ENCODE results near the gene GGACT. TPM values are rescaled to one million over a fixed set of nuclear protein-coding genes. Genes with fewer than 3 reads are reported as not detected.

The GGACT gene
- total RNA-seq, 1 experiment from 2014 or later: 2.5 TPM

DNA sequence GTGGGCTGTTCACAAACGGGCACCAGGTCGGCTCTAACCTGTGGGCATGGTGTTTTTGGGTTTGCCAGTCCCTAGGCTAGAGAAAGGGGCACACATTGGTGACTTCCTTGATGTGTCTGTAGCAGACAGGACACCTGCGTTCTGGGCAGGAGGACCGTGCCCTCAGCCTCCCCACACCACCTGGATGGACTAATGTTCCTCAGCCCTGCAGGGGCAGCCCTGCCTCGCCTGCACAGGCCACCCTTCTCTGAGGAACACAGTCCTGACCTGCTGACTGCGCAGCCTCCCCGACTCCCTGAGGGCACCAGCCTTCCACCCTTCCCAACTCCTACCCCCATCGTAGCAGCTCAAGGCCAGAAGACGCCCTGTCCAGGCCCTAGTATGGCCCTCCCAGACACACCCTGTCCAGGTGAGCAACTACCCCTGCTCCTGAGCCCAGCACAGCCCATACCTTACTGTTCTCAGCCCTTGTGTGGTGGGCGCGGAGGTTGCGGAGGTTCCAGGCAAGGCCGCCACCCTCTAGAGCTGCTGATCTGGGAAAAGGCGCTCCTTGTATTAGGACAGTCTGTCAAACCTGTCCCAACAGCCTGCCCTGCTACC, 55.7 kb downstream of the GGACT start:
- POLR2A ChIA-PET: no interaction called here
- in situ Hi-C loops (cut with HindIII; ENCODE audit: low pct_unique_long_range_greater_than_20kb, low sequenced_read_pairs): no loop called here

DNA sequence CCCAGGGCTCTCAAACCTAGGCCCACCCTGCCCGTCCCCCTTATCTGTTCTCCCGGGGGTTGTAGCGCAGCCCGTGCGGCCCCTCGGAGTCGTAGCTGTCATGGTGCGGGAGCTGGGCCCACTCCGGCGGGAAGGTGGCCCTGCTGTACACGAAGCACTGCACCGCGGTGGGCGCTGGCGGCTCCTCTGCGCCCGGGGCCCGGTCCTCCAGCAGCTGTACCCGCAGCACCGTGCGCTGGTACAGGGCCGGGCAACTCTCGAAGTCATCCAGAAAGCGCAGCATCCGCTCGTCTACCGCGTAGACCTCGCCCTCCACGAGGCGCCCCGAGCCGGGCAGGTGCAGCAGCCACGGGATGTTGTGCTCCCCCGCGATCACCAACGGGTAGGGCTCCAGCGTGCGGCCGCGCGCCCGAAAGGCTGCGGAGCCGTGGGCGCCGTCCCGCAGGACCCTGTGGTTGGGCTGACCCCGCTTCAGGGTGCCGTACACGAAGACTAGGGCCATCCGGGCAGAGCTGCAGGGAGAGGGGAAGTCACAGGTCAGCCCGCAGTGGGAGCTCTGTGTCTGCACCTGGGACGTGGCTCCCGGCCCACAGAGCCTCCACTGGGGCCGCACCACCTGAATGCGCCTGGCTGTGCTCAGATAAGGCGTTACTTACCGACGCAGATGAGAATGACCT, 56.4 kb downstream of the GGACT start:
- Histone ChIP-seq H3K27ac (ENCODE audit: low read length) (no peak overlapping the region), H3K36me3 (ENCODE audit: control insufficient read depth, insufficient read depth, low read length) (no peaks in the 10 kb centered on the region), H3K9me3 (ENCODE audit: control insufficient read depth, insufficient read depth, low read depth, low read length) (no peaks in the 10 kb centered on the region), H3K4me1 (ENCODE audit: control insufficient read depth, insufficient read depth, low read length) (no peaks in the 10 kb centered on the region), H3K4me3 (ENCODE audit: low read depth in 2 of 2, low read length in 2 of 2) (no peak overlapping the region), H3K27me3 (ENCODE audit: control insufficient read depth, insufficient read depth, low read length) (no peaks in the 10 kb centered on the region)
- POLR2A ChIA-PET: no interaction called here
- in situ Hi-C loops (cut with HindIII; ENCODE audit: low pct_unique_long_range_greater_than_20kb, low sequenced_read_pairs): no loop called here
- ATAC-seq (no peak), DNase-seq (ENCODE audit: low read depth, low spot score) (no peak)
- intact Hi-C loops (cut with micrococcal nuclease; ENCODE audit: unreplicated experiment): no loop called here
- no TSS peak for BruUV-seq (replicated peaks)
- CTCF ChIA-PET: no interaction called here
- TF ChIP-seq POLR2AphosphoS5 (IDR thresholded peaks at IDR 0.05; ENCODE audit: low read depth, low read length): no peak
- TF ChIP-seq, protein P1, sequence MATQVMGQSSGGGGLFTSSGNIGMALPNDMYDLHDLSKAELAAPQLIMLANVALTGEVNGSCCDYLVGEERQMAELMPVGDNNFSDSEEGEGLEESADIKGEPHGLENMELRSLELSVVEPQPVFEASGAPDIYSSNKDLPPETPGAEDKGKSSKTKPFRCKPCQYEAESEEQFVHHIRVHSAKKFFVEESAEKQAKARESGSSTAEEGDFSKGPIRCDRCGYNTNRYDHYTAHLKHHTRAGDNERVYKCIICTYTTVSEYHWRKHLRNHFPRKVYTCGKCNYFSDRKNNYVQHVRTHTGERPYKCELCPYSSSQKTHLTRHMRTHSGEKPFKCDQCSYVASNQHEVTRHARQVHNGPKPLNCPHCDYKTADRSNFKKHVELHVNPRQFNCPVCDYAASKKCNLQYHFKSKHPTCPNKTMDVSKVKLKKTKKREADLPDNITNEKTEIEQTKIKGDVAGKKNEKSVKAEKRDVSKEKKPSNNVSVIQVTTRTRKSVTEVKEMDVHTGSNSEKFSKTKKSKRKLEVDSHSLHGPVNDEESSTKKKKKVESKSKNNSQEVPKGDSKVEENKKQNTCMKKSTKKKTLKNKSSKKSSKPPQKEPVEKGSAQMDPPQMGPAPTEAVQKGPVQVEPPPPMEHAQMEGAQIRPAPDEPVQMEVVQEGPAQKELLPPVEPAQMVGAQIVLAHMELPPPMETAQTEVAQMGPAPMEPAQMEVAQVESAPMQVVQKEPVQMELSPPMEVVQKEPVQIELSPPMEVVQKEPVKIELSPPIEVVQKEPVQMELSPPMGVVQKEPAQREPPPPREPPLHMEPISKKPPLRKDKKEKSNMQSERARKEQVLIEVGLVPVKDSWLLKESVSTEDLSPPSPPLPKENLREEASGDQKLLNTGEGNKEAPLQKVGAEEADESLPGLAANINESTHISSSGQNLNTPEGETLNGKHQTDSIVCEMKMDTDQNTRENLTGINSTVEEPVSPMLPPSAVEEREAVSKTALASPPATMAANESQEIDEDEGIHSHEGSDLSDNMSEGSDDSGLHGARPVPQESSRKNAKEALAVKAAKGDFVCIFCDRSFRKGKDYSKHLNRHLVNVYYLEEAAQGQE (IDR thresholded peaks at IDR 0.05; ENCODE audit: insufficient read depth in 1 of 2, low read depth in 2 of 2, low read length in 1 of 2): no peak
- no peak for TF ChIP-seq SIN3A (IDR thresholded peaks at IDR 0.05; ENCODE audit: borderline replicate concordance, insufficient read depth, low read depth, low read length)
- TF ChIP-seq TCF7L2 (IDR thresholded peaks at IDR 0.05; ENCODE audit: low read depth, low read length): no peak
- TF ChIP-seq, protein P2, sequence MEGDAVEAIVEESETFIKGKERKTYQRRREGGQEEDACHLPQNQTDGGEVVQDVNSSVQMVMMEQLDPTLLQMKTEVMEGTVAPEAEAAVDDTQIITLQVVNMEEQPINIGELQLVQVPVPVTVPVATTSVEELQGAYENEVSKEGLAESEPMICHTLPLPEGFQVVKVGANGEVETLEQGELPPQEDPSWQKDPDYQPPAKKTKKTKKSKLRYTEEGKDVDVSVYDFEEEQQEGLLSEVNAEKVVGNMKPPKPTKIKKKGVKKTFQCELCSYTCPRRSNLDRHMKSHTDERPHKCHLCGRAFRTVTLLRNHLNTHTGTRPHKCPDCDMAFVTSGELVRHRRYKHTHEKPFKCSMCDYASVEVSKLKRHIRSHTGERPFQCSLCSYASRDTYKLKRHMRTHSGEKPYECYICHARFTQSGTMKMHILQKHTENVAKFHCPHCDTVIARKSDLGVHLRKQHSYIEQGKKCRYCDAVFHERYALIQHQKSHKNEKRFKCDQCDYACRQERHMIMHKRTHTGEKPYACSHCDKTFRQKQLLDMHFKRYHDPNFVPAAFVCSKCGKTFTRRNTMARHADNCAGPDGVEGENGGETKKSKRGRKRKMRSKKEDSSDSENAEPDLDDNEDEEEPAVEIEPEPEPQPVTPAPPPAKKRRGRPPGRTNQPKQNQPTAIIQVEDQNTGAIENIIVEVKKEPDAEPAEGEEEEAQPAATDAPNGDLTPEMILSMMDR (IDR thresholded peaks at IDR 0.05): no peak

More for the DNA sequence above, 55.7 kb downstream of the GGACT start:
- Histone ChIP-seq H3K4me3 (ENCODE audit: low read depth in 2 of 2, low read length in 2 of 2) (no peak overlapping the region), H3K9me3 (ENCODE audit: control insufficient read depth, insufficient read depth, low read depth, low read length) (no peaks in the 10 kb centered on the region), H3K27me3 (ENCODE audit: control insufficient read depth, insufficient read depth, low read length) (no peaks in the 10 kb centered on the region), H3K4me1 (ENCODE audit: control insufficient read depth, insufficient read depth, low read length) (no peaks in the 10 kb centered on the region), H3K36me3 (ENCODE audit: control insufficient read depth, insufficient read depth, low read length) (no peaks in the 10 kb centered on the region), H3K27ac (ENCODE audit: low read length) (no peak overlapping the region)
- CTCF ChIA-PET: no interaction called here
- TF ChIP-seq, protein P1 (IDR thresholded peaks at IDR 0.05; ENCODE audit: insufficient read depth in 1 of 2, low read depth in 2 of 2, low read length in 1 of 2): no peak
- TF ChIP-seq, protein P2 (IDR thresholded peaks at IDR 0.05): no peak
- no peak for TF ChIP-seq SIN3A (IDR thresholded peaks at IDR 0.05; ENCODE audit: borderline replicate concordance, insufficient read depth, low read depth, low read length)
- no peak for TF ChIP-seq POLR2AphosphoS5 (IDR thresholded peaks at IDR 0.05; ENCODE audit: low read depth, low read length)
- no peak for TF ChIP-seq TCF7L2 (IDR thresholded peaks at IDR 0.05; ENCODE audit: low read depth, low read length)
- BruUV-seq (replicated peaks): no TSS peak
- no peak for DNase-seq (ENCODE audit: low read depth, low spot score)
- intact Hi-C loops (cut with micrococcal nuclease; ENCODE audit: unreplicated experiment): no loop called here
- ATAC-seq: no peak

All from Panc1 (cell line).